HAP-1 (cell line): ENCODE results near the gene ASMTL.
A peak's percentile ranks its signal among the peaks of the same experiment; 100 is the strongest.
"Not testable (repeated sequence)": the region's sequence is repeated elsewhere in the genome, so short reads cannot be mapped to it uniquely, and the experiment has no call there.

Source experiments
- DNase-seq, 2 experiments: peaks; one replicate each; pipeline ENCODE4 v3.0.0-alpha.2; 2016 to 2020; ENCODE audit warnings: low spot score in 2 of 2
- H3K27me3 ChIP-seq: fragments of 250-450 bp; sonication (Bioruptor Pico); 2 replicates; pipeline ENCODE4 v1.5.1; 2020; ENCODE audit warnings: low read depth, mild to moderate bottlenecking, moderate library complexity
- H3K36me3 ChIP-seq: fragments of 250-450 bp; sonication (Bioruptor Pico); replicated peaks from 2 replicates; pipeline ENCODE4 v1.5.1; 2020; ENCODE audit warnings: mild to moderate bottlenecking
- H3K4me1 ChIP-seq: fragments of 250-450 bp; sonication (Bioruptor Pico); 2 replicates; pipeline ENCODE4 v1.5.1; 2020; ENCODE audit warnings: mild to moderate bottlenecking
- H3K4me3 ChIP-seq: fragments of 250-450 bp; sonication (Bioruptor Pico); 2 replicates; pipeline ENCODE4 v1.5.1; 2020; ENCODE audit warnings: mild to moderate bottlenecking, moderate library complexity
- H3K9me3 ChIP-seq: fragments of 250-450 bp; sonication (Bioruptor Pico); 2 replicates; pipeline ENCODE4 v1.5.1; 2020; ENCODE audit warnings: mild to moderate bottlenecking, moderate library complexity
- in situ Hi-C: fragments of 300-500 bp; cut with MboI; formaldehyde crosslinking; loops from 3 replicates; pipeline ENCODE4 v1.14.3; 2020; ENCODE audit warnings: low sequenced_read_pairs, inconsistent platforms, mixed read lengths

Gene ASMTL

DNA sequence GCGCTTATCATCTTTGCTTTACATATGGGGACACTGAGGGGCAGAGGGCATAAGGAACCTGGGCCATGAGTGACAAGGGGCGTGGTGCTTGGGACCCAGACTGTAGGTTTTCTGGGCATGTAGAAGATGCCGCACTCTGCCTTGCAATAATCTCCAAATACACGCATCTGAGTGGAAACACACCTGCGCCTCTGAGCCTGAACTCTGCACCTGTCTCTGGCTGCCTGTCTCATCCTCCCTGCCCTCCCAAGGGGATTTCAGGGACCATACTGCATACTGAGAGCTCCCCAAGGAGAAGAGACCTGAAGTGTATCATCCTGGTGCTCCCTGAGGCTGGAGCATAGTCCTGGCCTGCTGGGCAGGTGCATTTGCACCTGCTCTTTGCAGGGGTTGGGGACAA is 34.7 kb upstream of the ASMTL start:
- no peak for DNase-seq
- no peaks in the 10 kb centered on the region for H3K4me1 ChIP-seq
- H3K9me3 ChIP-seq, result no peaks in the 10 kb centered on the region
- H3K4me3 ChIP-seq, result no peak overlapping the region
- H3K36me3 ChIP-seq, result no peaks in the 10 kb centered on the region
- H3K27me3 ChIP-seq, result no peaks in the 10 kb centered on the region
- in situ Hi-C loops, result no loop called here

DNA sequence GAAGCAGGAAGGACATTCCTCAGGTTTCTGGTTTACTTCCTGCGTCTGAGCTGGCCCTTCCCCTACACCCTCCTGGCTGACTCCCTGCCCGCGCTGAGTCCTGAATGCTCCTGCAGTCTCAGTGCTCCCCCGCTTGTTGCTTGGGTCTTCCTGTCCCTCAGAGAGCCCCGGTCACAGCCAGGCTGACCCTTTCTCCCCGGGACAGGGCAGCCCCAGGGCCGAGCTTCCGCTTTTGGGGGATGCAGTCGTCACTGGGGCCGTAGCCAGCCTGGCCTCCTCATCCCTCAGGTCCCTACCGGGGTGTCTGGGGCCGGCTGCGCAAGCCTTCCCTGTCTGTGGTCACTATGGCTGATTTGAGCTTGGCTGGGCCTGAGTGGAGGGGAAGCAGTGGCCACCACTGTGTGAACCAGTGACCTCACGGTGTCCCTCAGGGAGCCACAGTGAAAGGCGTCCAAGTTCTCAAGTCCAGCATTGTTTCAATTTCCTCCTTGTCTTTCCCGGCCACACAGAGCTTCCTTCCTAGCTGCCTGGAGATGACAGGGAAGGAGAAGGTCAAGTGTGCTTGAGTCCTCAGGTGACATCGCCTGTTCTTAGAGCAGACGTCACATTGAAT is 34.1 kb upstream of the ASMTL start:
- Histone ChIP-seq H3K9me3 (no peaks in the 10 kb centered on the region), H3K36me3 (no peaks in the 10 kb centered on the region), H3K4me3 (no peak overlapping the region), H3K27me3 (no peaks in the 10 kb centered on the region), H3K4me1 (peaks cover under 1% of the 10 kb centered on the region; the same call in 1 of the 2 replicates)
- in situ Hi-C loops, result no loop called here
- no peak for DNase-seq

DNA sequence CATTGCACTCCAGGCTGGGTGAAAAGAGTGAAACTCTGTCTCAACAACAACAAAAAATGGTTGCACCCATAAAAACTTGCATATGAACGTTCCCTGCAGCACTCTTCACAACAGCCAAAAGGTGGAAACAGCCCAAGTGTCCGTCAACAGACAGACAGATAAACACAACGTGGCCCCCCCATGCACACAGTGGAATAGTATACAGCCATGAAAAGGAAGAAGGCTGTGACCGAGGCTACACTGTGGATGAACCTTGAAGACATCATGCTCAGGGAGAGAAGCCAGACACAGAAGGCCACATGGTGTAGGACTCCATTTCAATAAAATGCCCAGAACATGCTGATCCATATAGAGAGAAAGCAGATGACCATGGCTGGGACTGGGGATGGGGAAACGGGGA is 33.5 kb upstream of the ASMTL start:
- H3K4me3 ChIP-seq, result no peak overlapping the region
- no peaks in the 10 kb centered on the region for H3K27me3 ChIP-seq
- no peaks in the 10 kb centered on the region for H3K9me3 ChIP-seq
- no peak for DNase-seq
- in situ Hi-C loops, result no loop called here
- peaks cover 6% of the 10 kb centered on the region for H3K4me1 ChIP-seq
- no peaks in the 10 kb centered on the region for H3K36me3 ChIP-seq

GRCh38 chrX:1485033-1485432 is 32.3 kb upstream of the ASMTL start:
- Histone ChIP-seq H3K36me3 (no peaks in the 10 kb centered on the region), H3K27me3 (no peaks in the 10 kb centered on the region), H3K4me3 (no peak overlapping the region), H3K9me3 (no peaks in the 10 kb centered on the region), H3K4me1 (peaks cover 6% of the 10 kb centered on the region)
- DNase-seq, result no peak
- in situ Hi-C loops, result no loop called here

GRCh38 chrX:1484638-1485019 is 31.9 kb upstream of the ASMTL start:
- no peak for DNase-seq
- H3K4me1 ChIP-seq, result peaks cover 6% of the 10 kb centered on the region
- no peaks in the 10 kb centered on the region for H3K27me3 ChIP-seq
- peaks cover 2% of the 10 kb centered on the region for H3K9me3 ChIP-seq
- H3K4me3 ChIP-seq, result no peak overlapping the region
- in situ Hi-C loops, result no loop called here
- no peaks in the 10 kb centered on the region for H3K36me3 ChIP-seq

DNA sequence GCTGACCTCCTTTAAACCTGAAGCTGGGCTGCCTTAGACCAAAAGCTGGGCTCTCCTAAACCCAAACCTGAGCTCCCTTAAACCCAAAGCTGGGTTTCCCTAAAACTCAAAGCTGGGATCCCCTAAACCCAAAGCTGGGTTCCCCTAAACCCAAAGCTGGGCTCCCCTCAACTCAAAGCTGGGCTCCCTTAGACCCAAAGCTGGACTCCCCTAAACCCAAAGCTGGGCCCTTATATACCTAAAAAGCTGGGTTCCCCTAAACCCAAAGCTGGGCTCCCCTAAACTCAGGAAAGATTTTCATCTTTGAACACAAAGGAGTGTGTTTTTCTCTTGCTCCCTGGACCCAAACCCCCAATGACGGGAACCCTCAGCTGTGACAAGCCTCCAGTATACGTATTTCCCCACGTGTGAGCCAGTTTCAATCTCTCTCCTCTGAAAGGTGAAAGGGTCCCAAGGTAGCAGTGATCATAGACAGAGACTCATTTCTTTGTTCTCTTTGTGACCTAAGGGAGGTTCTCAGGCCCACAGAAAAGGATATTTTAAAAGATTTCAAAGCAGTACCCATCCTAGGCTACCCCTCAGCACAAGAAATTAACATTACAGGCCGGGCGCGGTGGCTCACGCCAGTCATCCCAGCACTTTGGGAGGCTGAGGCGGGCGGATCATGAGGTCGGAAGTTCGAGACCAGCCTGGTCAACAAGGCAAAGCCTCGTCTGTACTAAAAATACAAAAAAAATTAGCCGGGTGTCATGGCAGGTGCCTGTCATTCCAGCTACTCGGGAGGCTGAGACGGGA is 31.3 kb upstream of the ASMTL start:
- no peak for DNase-seq
- H3K27me3 ChIP-seq, result no peaks in the 10 kb centered on the region
- in situ Hi-C loops, result no loop called here
- no peak overlapping the region for H3K4me3 ChIP-seq
- peaks cover 8% of the 10 kb centered on the region for H3K9me3 ChIP-seq
- no peaks in the 10 kb centered on the region for H3K36me3 ChIP-seq
- H3K4me1 ChIP-seq, result peaks cover 6% of the 10 kb centered on the region

GRCh38 chrX:1482530-1482928 is 29.8 kb upstream of the ASMTL start:
- in situ Hi-C loops, H3K4me1 ChIP-seq, H3K27me3 ChIP-seq, H3K9me3 ChIP-seq, H3K36me3 ChIP-seq, DNase-seq, H3K4me3 ChIP-seq: not testable (repeated sequence)

- H3K4me3 ChIP-seq, result no peak overlapping the region
- H3K36me3 ChIP-seq, result no peaks in the 10 kb centered on the region
- H3K9me3 ChIP-seq, result peaks cover 8% of the 10 kb centered on the region
- H3K27me3 ChIP-seq, result no peaks in the 10 kb centered on the region
- peaks cover 6% of the 10 kb centered on the region for H3K4me1 ChIP-seq
- peak; percentile 50 to 76 for DNase-seq
- in situ Hi-C loops, result no loop called here
Measured at GRCh38 chrX:1481636-1482529, 29.2 kb upstream of the ASMTL start.

DNA sequence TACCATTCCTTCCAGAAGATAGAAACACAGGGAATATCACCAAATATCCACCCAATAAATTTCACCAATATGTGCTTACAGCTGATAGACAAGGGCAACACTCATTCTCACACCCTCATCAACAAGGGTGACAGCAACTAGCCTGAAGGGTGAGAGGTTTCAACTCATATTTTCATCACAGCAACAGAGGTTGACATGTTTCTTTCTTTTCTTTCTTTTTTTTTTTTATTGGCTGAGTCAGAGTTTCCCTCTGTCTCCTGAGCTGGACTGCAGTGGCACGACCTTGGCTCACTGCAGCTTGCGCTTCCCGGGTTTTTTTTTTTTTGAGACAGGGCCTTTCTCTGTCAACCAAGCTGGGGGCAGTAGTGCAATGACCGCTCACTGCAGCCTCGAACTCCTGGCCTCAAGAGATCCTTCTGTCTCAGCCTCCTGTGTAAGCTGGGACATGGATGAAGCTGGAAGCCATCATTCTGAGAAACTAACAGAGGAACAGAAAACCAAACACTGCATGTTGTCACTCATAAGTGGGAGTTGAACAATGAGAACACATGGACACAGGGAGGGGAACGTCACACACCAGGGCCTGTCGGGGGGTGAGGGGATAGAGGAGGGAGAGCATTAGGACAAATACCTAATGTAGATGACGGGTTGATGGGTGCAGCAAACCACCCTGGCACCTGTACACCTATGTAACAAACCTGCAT is 27.5 kb upstream of the ASMTL start:
- no peaks in the 10 kb centered on the region for H3K27me3 ChIP-seq
- H3K9me3 ChIP-seq, result peaks cover 8% of the 10 kb centered on the region
- no peak overlapping the region for H3K4me3 ChIP-seq
- no peak for DNase-seq
- H3K36me3 ChIP-seq, result no peaks in the 10 kb centered on the region
- peaks cover 6% of the 10 kb centered on the region for H3K4me1 ChIP-seq
- in situ Hi-C loops, result no loop called here

GRCh38 chrX:1477801-1478458 is 25.2 kb upstream of the ASMTL start:
- H3K9me3 ChIP-seq, result peaks cover 8% of the 10 kb centered on the region
- peaks cover 6% of the 10 kb centered on the region for H3K4me1 ChIP-seq
- H3K27me3 ChIP-seq, result no peaks in the 10 kb centered on the region
- DNase-seq, result no peak
- in situ Hi-C loops, result loop anchor here (10.0 kb wide), 1 partner anchor 107 kb away; no protein-coding TSS in a partner anchor
- H3K4me3 ChIP-seq, result no peak overlapping the region
- no peaks in the 10 kb centered on the region for H3K36me3 ChIP-seq

- DNase-seq, result no peak
- in situ Hi-C loops, result loop anchor here (10.0 kb wide), 1 partner anchor 108 kb away; no protein-coding TSS in a partner anchor
- peaks cover 6% of the 10 kb centered on the region for H3K4me1 ChIP-seq
- H3K9me3 ChIP-seq, result peaks cover 8% of the 10 kb centered on the region
- H3K4me3 ChIP-seq, result no peak overlapping the region
- H3K27me3 ChIP-seq, result no peaks in the 10 kb centered on the region
- H3K36me3 ChIP-seq, result no peaks in the 10 kb centered on the region
Measured at GRCh38 chrX:1477229-1477628, 24.5 kb upstream of the ASMTL start.

GRCh38 chrX:1476682-1477081 is 24.0 kb upstream of the ASMTL start:
- H3K4me1 ChIP-seq, result peaks cover 4% of the 10 kb centered on the region
- H3K27me3 ChIP-seq, result no peaks in the 10 kb centered on the region
- no peak overlapping the region for H3K4me3 ChIP-seq
- no peaks in the 10 kb centered on the region for H3K36me3 ChIP-seq
- in situ Hi-C loops, result loop anchor here (10.0 kb wide), 1 partner anchor 108 kb away; no protein-coding TSS in a partner anchor
- H3K9me3 ChIP-seq, result peaks cover 8% of the 10 kb centered on the region
- DNase-seq, result no peak

DNA sequence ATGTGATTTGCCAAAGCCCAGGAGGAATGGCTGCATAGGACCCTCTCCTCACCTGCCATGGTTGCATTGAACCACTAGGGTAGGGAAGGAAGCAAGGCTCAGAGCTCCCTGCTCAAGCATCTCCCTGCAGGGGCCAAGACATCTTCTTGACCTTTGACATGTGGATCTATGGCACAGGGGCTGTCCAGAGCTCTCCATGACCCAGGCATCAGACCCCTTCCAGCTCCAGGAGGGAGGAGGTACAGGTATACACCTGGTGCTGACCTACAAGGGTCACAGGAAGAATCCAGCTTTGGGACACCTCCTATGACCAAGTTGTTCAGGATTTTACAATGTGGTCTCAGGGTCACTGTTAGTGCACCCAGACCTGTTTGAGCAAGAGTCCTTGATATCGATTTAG is 23.2 kb upstream of the ASMTL start:
- Histone ChIP-seq H3K27me3 (no peaks in the 10 kb centered on the region), H3K36me3 (no peaks in the 10 kb centered on the region), H3K9me3 (peaks cover 8% of the 10 kb centered on the region), H3K4me1 (no peaks in the 10 kb centered on the region), H3K4me3 (no peak overlapping the region)
- in situ Hi-C loops, result loop anchor here (10.0 kb wide), 1 partner anchor 109 kb away; no protein-coding TSS in a partner anchor
- DNase-seq, result no peak
